Effector memory CD8-positive, alpha-beta T cell (primary cell): ENCODE measurements around the gene CDH4.
"Not testable (repeated sequence)": the region's sequence is repeated elsewhere in the genome, so short reads cannot be mapped to it uniquely, and the experiment has no call there.

Experiments
- ATAC-seq: fragments of 150-1000 bp; cut with Tn5 transposase; replicated peaks from 2 replicates; pipeline ENCODE4 v1.10.0; 2021; ENCODE audit warnings: mild to moderate bottlenecking, moderate library complexity
- DNase-seq, 3 experiments: peaks; one replicate each; pipeline ENCODE4 v3.0.0; 2021
- H3K27ac Mint-ChIP-seq, 2 donors: one replicate each; pipeline ENCODE4 v1.8.0; 2022; ENCODE audit warnings: mild to moderate bottlenecking in 2 of 2, mixed read lengths in 2 of 2, moderate library complexity in 2 of 2
- H3K27me3 Mint-ChIP-seq, 2 donors: one replicate each; pipeline ENCODE4 v1.8.0; 2022; ENCODE audit warnings: mixed read lengths in 2 of 2
- H3K36me3 Mint-ChIP-seq: one replicate; pipeline ENCODE4 v1.8.0; 2022; ENCODE audit warnings: mild to moderate bottlenecking, moderate library complexity, mixed read lengths; ENCODE audit not compliant: insufficient read depth
- H3K4me1 Mint-ChIP-seq, 2 donors: one replicate each; pipeline ENCODE4 v1.8.0; 2022; ENCODE audit warnings: low read depth in 2 of 2, mixed read lengths in 2 of 2
- H3K4me3 Mint-ChIP-seq, 2 donors: one replicate each; pipeline ENCODE4 v1.8.0; 2022; ENCODE audit warnings: mild to moderate bottlenecking in 2 of 2, mixed read lengths in 2 of 2, moderate library complexity in 2 of 2
- H3K9me3 Mint-ChIP-seq, 2 donors: one replicate each; pipeline ENCODE4 v1.8.0; 2022; ENCODE audit warnings: mixed read lengths in 2 of 2

Gene CDH4

DNA sequence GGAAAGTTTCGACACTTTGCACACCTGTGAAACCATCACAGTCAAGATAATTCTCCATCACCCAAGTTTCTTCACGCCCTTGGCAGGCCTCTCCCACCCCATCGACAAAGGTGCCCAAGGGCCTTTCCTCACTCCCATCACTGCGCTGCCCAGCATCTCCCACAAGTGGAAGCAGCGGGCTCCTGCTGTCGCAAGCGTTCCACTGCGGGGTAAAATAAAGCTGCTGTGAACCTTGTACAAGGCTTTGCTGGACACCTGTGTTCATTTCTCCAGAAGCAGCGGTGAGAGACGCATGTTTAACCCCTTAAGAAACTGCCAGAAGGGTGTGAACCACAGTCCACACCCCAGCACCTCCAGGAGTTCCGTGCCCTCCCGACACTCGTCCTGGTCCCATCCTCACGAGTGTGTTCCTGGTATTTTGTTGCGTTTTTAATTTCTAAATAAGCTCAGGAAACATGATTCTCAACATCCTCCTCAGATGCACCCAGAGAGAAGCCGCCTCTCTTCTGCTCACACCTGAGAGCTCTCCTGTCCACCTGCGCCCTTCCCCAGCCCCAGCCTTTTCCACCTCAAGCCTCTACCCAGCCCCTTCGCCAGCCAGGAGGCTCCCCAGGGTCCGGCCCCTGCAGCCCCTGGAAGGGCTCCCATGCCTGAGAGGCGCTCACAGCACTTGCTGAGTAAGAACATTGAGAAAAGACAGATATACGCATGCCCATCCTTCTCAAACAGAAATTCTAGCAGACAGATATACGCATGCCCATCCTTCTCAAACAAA is 716.2 kb downstream of the CDH4 start:
- ATAC-seq: no peak
- H3K4me1 Mint-ChIP-seq: peaks cover 6 to 11% of the 10 kb centered on the region in 2 donors
- H3K9me3 Mint-ChIP-seq: no peaks in the 10 kb centered on the region
- no peak overlapping the region for H3K27ac Mint-ChIP-seq
- peaks cover 1% of the 10 kb centered on the region for H3K36me3 Mint-ChIP-seq
- DNase-seq: no peak
- peaks cover 20 to 49% of the 10 kb centered on the region in 2 donors for H3K27me3 Mint-ChIP-seq
- H3K4me3 Mint-ChIP-seq: no peak overlapping the region

- peaks cover 15 to 42% of the 10 kb centered on the region in 2 donors for H3K27me3 Mint-ChIP-seq
- no peak for ATAC-seq
- peaks cover 7% of the 10 kb centered on the region for H3K36me3 Mint-ChIP-seq
- H3K27ac Mint-ChIP-seq: no peak overlapping the region
- peaks cover 6 to 11% of the 10 kb centered on the region in 2 donors for H3K4me1 Mint-ChIP-seq
- H3K4me3 Mint-ChIP-seq: no peak overlapping the region
- H3K9me3 Mint-ChIP-seq: no peaks in the 10 kb centered on the region
- DNase-seq: no peak
Measured at GRCh38 chr20:61968932-61969331, 716.9 kb downstream of the CDH4 start.

DNA sequence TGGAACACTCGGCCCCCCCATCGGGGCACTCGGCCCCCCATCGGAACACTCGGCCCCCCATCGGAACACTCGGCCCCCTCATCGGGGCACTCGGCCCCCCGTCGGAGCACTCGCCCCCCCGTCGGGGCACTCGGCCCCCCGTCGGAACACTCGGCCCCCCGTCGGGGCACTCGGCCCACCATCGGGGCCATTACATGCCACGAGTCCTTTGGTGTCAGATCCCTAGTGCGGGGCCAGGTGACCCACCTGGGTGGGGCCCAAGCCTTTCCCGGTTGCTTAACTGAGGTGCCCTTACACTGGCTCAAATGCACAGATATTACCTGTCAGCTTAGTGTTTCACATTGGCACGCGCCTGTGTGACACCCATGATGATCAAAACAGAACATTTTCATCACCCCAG is 717.7 kb downstream of the CDH4 start:
- H3K36me3 Mint-ChIP-seq: peaks cover 10% of the 10 kb centered on the region
- H3K4me3 Mint-ChIP-seq: no peak overlapping the region
- DNase-seq (no peak), ATAC-seq (no peak)
- H3K27me3 Mint-ChIP-seq: peaks cover 14 to 34% of the 10 kb centered on the region in 2 donors
- H3K27ac Mint-ChIP-seq: no peak overlapping the region
- no peaks in the 10 kb centered on the region for H3K9me3 Mint-ChIP-seq
- peaks cover 6 to 11% of the 10 kb centered on the region in 2 donors for H3K4me1 Mint-ChIP-seq

GRCh38 chr20:61970357-61970756 is 718.3 kb downstream of the CDH4 start:
- no peak overlapping the region for H3K27ac Mint-ChIP-seq
- peaks cover 11% of the 10 kb centered on the region for H3K36me3 Mint-ChIP-seq
- DNase-seq (no peak), ATAC-seq (no peak)
- no peak overlapping the region for H3K4me3 Mint-ChIP-seq
- H3K27me3 Mint-ChIP-seq: peaks cover 10 to 28% of the 10 kb centered on the region in 2 donors
- H3K4me1 Mint-ChIP-seq: peaks cover 6 to 11% of the 10 kb centered on the region in 2 donors
- no peaks in the 10 kb centered on the region for H3K9me3 Mint-ChIP-seq

GRCh38 chr20:61971595-61971994 is 719.5 kb downstream of the CDH4 start:
- H3K4me1 Mint-ChIP-seq, H3K27ac Mint-ChIP-seq, H3K9me3 Mint-ChIP-seq, DNase-seq, H3K4me3 Mint-ChIP-seq, ATAC-seq: not testable (repeated sequence)
- H3K27me3 Mint-ChIP-seq: peaks cover 10 to 21% of the 10 kb centered on the region in 2 donors
- peaks cover 11% of the 10 kb centered on the region for H3K36me3 Mint-ChIP-seq

DNA sequence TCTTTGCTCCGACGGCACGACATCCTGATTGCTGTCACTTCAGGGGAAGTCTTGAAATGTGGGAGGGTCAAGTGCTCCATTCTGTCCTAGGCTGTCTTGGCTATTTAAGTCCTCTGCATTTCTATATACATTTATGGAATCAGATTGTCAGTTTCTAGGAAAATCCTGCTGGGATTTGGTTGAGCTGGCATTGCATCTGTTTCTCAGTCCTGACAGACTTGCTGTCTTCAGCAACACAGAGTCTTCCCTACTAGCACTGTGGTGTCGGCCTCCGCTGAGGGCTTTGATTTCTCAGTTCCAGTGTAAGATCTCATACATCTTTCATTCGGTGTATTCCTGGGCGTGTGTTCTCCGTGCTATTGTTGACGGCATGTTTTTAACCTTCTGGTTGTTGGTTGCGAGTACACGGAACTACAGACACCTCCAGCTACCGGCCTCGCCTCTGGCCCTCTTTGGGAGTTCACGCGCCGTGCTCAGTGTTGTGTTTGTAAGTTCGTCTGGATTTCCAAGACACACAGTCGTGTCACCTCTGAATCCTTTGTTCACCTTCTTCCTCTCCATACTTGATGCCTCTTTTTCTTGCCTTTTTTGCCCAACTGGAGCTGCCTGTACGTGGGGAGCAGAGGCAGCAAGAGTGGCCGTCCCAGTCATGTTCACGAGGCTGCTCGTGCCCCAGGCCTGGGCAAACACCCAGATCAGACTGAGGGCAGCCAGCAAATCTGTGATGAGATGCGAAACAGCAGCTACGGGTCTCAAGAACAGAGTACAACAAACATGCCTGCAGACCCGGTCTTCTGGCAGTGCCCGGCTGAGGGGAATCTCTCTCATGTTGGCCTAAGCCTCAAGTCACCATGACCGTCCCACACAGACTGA is 720.8 kb downstream of the CDH4 start:
- peaks cover 3 to 8% of the 10 kb centered on the region in 2 donors for H3K4me1 Mint-ChIP-seq
- peaks cover 16% of the 10 kb centered on the region for H3K36me3 Mint-ChIP-seq
- H3K9me3 Mint-ChIP-seq: no peaks in the 10 kb centered on the region
- no peak overlapping the region for H3K27ac Mint-ChIP-seq
- H3K4me3 Mint-ChIP-seq: no peak overlapping the region
- ATAC-seq (no peak), DNase-seq (no peak)
- peaks cover 6 to 11% of the 10 kb centered on the region in 2 donors for H3K27me3 Mint-ChIP-seq

DNA sequence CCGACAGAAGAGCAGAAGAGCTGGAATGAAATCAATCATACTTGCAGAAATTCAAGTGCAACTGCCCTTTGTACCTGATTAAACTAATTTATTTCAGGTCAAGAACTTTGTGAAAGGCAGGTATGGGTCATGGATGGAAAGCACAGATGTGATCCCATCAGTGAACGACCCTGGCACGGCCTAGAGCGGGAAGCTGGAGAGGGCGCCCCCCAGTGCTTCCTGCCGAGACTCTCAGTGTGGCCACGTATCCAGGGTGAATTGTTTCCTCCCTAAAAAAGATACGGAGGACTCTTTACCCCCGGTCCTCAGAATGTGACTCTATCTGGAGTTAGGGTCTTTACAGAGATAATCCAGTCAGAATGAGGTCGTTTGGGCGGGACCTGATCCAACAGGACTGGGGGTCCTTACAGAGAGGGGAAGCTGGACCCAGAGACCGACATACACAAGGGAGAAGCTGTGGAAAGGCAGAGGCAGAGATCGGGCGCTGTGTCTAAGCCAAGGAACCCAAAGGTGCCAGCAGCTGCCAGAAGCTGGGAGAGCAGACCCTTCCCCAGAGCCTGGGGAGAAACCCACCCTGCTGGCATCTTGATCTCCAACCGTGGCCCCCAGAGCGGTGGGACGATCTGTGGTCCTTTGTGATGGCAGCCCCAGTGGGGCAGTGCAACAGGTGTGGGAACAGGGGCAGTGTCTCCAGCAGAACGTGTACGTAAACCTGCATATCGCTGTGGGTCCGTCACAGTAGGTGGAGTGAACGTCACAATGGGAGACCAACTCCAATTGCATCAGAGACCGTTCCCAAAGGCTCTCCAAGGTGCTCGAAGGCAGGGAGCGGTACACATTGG is 721.7 kb downstream of the CDH4 start:
- ATAC-seq (no peak), DNase-seq (no peak)
- H3K4me3 Mint-ChIP-seq: no peak overlapping the region
- H3K36me3 Mint-ChIP-seq: peaks cover 16% of the 10 kb centered on the region
- no peaks in the 10 kb centered on the region for H3K9me3 Mint-ChIP-seq
- no peak overlapping the region for H3K27ac Mint-ChIP-seq
- H3K27me3 Mint-ChIP-seq: peaks cover 0 to 3% of the 10 kb centered on the region in 2 donors
- H3K4me1 Mint-ChIP-seq: peaks cover 3 to 5% of the 10 kb centered on the region in 2 donors

GRCh38 chr20:61974357-61974665 is 722.2 kb downstream of the CDH4 start:
- DNase-seq (no peak), ATAC-seq (no peak)
- no peak overlapping the region for H3K27ac Mint-ChIP-seq
- H3K4me3 Mint-ChIP-seq: no peak overlapping the region
- peaks cover 16% of the 10 kb centered on the region for H3K36me3 Mint-ChIP-seq
- no peaks in the 10 kb centered on the region for H3K9me3 Mint-ChIP-seq
- peaks cover 3 to 5% of the 10 kb centered on the region in 2 donors for H3K4me1 Mint-ChIP-seq
- no peaks in the 10 kb centered on the region for H3K27me3 Mint-ChIP-seq

GRCh38 chr20:61975407-61976129 is 723.5 kb downstream of the CDH4 start:
- H3K27me3 Mint-ChIP-seq: no peaks in the 10 kb centered on the region
- H3K36me3 Mint-ChIP-seq: peaks cover 16% of the 10 kb centered on the region
- H3K27ac Mint-ChIP-seq: no peak overlapping the region
- H3K9me3 Mint-ChIP-seq: no peaks in the 10 kb centered on the region
- DNase-seq (no peak), ATAC-seq (no peak)
- H3K4me1 Mint-ChIP-seq: peaks cover 4 to 5% of the 10 kb centered on the region in 2 donors
- no peak overlapping the region for H3K4me3 Mint-ChIP-seq

DNA sequence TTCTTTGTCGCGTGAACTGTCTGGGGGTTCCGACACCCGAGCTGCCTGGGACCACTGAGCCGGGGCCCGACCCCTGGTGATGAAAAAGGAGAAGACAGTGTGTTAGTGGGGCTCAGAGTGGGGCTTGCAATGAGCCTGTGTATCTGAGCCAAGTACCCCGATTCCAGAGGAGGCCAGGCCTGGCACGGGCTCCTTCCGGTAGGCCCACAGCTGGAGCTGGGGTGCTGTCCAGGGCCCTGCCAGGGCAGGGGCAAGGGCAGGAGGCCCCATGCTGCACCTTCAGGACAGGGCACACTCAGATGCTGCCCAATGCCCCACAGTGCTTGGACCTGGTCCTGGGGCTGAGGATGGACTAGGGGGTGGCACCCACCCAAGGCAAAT is 724.2 kb downstream of the CDH4 start:
- ATAC-seq (no peak), DNase-seq (no peak)
- Mint-ChIP-seq H3K4me1 (peaks cover 9 to 11% of the 10 kb centered on the region in 2 donors), H3K9me3 (peaks cover 0 to 6% of the 10 kb centered on the region in 2 donors), H3K27ac (no peak overlapping the region), H3K36me3 (peaks cover 17% of the 10 kb centered on the region), H3K27me3 (no peaks in the 10 kb centered on the region), H3K4me3 (no peak overlapping the region)

GRCh38 chr20:61976644-61977418 is 724.8 kb downstream of the CDH4 start:
- Mint-ChIP-seq H3K4me3 (no peak overlapping the region), H3K27ac (no peak overlapping the region), H3K4me1 (peaks cover 13 to 14% of the 10 kb centered on the region in 2 donors), H3K36me3 (peaks cover 23% of the 10 kb centered on the region), H3K9me3 (peaks cover 3 to 11% of the 10 kb centered on the region in 2 donors), H3K27me3 (no peaks in the 10 kb centered on the region)
- ATAC-seq (no peak), DNase-seq (no peak)

DNA sequence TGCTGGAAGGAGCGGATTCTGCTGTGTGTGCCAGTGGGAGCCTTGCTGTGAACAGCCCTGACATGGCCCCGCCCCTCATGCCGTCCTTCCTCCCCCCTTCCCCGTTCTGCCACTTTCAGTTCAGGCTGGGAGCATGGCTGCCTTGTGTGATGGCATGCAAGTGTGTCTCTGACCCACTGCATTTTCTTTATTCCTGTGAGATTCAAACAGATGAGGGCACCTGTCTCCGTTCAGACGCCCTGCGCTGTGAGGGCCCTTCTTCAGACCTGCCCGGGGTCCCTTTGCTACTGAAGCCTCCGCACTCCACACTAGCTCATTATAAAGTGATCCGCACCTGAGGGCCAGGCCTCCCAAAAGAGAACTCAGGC is 725.3 kb downstream of the CDH4 start:
- no peaks in the 10 kb centered on the region for H3K27me3 Mint-ChIP-seq
- H3K4me1 Mint-ChIP-seq: peaks cover 18 to 20% of the 10 kb centered on the region in 2 donors
- peaks cover 28% of the 10 kb centered on the region for H3K36me3 Mint-ChIP-seq
- H3K27ac Mint-ChIP-seq: no peak overlapping the region
- ATAC-seq (no peak), DNase-seq (no peak)
- H3K4me3 Mint-ChIP-seq: no peak overlapping the region
- peaks cover 6 to 17% of the 10 kb centered on the region in 2 donors for H3K9me3 Mint-ChIP-seq
